GM21723 (cell line): Measurements from ENCODE around the gene RNLS.
"Not testable (repeated sequence)": the region's sequence is repeated elsewhere in the genome, so short reads cannot be mapped to it uniquely, and the experiment has no call there.

Experiments
- ATAC-seq: cut with Tn5 transposase; IDR thresholded peaks from one replicate; pipeline ENCODE4 v1.9.1; 2021; ENCODE audit warnings: mild to moderate bottlenecking, moderate library complexity; ENCODE audit not compliant: unreplicated experiment

Gene RNLS

DNA sequence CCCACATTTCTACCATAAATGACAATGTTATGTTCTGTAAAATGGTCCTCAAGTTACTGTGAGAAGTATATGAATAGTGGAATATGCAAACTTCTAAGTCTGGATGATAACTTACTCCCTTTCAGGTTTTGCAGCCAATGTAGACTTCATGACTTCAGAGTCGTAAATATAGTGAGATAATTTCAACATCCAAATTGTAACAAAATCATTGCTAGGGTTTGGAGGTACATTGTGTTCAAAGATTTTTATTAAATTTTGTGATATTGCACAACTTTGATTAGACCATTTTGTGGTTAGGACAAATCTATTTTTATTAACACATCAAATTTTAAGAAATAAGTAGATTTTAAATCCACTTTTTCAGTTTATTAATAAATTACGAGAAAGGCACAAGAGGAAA is 270.3 kb downstream of the RNLS start:
- ATAC-seq: no peak

DNA sequence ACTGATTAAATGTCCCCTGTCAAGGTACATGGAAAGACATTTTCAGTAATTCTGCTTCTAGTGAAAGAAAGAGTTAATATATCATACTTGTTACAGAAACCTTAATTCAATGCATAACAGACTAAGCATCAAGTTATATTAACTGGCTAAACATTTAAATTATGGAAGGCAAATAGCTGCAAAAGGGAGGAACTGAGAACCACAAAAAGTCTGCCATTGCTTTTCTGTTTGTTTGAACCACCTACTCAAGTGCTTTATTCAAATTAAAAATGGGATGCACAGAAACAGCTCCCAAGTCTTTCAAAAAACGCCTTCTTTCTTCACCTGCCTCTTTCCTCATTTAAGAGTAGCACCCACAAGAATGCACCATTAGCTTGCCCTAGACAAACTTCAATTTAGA is 271.9 kb downstream of the RNLS start:
- no peak for ATAC-seq

DNA sequence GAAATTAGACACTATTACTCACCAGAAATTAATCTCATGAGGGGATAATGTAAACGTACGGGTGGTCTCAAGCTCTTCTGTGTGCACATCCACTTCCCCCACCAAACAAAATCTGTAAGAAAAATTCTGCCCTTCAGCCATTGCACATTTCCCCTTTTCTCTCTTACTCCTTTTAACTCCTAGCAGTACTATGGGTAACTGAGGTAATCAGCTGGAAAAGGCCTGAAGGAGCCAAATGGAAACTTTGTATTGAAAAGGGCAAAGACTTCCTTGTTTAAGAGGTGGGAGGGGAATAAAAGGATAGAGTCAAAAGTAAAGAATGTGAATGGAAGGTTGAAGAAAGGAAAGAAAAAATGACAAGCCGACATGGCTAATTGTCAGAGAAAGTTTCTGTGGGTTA is 273.8 kb downstream of the RNLS start:
- no peak for ATAC-seq

DNA sequence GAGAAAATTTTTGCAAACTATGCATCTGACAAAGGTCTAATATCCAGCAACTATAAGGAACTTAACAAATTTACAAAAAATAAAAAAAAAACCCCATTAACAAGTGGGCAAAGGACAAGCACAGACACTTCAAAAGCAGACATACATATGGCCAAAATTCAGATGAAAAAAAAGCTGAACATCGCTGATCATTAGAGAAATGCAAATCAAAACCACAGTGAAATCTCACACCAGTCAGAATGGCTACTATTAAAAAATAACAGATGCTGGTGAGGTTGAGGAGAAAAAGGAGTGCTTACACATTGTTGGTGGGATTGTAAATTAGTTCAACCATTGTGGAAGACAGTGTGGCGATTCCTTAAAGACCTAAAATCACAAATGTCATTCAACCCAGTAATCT is 274.8 kb downstream of the RNLS start:
- ATAC-seq: not testable (repeated sequence)

DNA sequence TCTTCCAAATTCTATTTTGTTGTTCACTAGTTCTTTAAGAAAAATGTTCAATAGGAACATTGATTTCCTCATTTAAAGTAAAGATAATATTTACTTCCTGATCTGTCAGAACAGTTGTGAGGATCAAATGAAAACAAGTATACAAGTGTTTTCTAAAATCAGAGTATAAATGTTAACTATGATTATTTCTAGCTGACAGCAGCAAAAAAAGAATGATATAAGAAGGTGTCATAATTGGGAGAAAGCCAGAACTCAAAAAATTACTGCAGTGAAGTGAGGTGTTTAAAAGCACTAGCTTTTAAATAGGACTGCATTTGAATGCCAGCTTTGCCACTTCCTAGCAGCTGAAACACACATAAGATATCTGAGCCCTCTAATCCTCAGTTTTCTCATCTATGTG is 283.3 kb downstream of the RNLS start:
- no peak for ATAC-seq

DNA sequence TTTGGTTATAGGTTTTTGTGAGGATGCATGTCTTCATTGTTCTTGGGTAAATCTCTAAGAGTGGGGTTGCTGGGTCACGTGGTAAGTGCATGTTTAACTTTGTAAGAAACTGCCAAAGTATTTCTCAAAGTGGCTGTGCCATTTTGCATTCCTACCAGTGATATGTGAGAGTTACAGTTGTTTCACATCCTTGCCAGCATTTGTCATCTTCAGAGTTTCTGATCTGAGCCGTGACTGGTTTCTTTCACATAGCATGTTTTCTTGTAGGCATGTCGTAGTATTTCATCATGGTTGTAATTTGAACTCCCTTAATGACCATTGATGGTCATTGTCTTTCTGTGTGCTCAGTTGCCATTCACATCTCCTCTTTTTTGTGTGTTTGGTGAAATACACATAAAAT is 286.0 kb downstream of the RNLS start:
- no peak for ATAC-seq

DNA sequence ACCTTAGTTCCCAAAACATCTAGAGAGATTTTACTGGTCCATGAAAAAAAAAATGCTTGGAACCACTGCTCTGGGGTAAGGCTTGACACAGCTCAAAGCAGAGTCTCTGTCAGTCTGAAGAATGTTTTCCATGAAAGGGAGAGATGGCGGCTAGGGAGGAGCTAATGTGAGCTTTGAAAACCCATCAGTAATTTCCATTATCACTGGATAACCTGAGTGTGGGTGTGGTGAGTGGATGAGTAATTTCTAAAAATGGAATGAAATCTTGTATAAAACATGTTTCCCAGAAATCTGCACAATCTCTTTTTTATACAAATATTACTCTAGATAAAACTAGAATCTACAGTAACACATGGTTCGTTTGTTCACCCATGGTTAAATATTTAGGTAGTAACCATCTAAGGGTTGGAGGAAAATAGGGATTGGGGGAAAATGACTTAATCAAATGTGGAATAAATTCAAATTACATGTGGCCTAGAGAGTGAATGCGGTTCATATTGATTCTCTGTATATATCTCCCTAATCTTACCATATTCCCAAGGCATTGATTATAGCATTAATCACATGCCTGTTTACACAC is 289.4 kb downstream of the RNLS start:
- no peak for ATAC-seq

DNA sequence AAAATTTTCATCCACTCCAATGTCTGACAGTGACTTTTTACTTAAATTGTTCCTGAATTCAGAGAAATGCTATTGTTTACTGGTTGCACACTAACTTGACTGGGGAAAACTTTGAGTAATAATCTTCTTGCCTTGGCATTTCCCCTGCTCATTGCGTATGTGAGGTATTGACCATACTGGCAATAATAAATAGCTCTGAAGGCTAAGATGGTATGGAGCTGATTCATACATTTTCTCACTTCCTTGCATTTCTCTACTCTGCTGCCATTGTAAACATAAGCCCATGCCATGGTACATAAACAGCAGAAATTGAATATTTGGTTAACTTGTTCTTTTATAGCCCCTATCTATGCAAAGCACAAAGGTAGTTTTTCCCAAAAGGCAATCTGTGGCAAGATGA is 290.0 kb downstream of the RNLS start:
- ATAC-seq: no peak

DNA sequence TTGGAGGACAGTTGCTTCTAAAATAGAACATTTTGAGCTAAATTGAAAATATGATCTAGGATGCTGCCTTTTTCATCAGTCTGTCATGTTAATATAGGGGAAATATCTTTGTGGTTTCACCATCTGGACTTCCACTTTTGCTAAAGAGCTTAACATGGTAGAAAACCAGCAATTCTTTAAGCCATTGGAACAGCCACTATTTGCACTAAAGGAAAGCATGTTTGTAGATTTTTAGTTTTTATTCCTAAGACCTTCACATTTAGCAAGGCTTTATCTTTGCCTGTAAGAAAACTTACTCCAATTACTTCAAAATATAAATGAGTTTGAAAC is 291.0 kb downstream of the RNLS start:
- no peak for ATAC-seq

DNA sequence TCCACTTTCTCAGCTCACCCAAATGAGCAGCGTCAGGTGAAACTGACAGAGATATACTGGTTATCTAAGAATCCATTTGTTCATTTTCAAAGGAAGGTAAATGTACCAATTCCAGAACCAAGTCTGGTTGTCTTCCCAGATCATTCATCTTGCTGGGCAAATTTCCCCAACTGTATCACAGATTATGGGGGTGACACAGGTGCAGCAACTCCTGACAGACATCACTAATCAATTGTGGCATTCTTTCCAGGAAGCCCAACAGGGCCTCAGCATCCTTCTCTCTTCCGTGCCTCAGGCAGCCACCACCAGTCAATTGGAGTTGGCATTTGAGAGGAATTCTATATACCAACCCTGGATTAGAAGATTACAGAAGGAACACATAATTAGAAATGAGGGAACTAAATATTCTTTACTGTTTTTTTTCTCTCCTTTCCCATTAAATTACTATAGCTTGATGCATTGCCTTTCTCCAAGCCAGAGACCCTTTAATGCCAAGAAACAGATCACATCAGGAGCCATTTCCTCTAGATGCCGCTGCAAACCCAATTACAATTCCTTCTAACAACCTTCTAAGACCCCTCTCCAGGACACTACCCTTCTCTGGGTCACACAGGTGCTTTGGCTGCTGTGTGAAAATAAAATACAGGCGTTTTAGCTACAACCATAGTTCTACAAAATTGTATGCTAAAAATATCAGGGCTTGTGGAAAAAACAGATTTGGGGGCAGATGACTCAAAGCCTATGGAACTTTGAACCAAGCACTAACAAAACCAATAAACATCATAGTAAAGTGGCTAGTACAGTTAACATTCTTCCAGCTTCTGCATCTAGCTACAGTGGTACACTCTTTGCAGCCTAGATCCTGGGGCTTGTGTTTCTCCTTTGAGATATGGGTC is 291.6 kb downstream of the RNLS start:
- ATAC-seq: no peak

DNA sequence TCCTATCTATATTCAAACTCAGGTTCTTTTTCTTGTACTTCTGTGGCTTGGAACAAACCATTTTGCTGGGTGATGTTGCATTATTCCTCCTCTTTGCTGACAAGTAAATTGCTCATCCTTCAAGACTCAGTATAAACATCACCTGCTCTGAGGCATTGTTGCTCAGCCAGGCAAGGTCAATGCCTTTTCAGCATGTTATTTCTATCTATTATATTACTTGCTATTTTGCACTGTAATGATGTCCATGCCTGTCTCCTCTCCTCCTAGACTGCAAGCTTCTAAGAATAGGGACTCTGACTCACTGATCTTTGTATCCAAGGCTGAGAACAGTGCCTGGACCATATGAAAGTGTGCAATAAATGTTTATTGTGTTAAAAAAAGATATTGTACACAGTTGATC is 293.8 kb downstream of the RNLS start:
- ATAC-seq: no peak

DNA sequence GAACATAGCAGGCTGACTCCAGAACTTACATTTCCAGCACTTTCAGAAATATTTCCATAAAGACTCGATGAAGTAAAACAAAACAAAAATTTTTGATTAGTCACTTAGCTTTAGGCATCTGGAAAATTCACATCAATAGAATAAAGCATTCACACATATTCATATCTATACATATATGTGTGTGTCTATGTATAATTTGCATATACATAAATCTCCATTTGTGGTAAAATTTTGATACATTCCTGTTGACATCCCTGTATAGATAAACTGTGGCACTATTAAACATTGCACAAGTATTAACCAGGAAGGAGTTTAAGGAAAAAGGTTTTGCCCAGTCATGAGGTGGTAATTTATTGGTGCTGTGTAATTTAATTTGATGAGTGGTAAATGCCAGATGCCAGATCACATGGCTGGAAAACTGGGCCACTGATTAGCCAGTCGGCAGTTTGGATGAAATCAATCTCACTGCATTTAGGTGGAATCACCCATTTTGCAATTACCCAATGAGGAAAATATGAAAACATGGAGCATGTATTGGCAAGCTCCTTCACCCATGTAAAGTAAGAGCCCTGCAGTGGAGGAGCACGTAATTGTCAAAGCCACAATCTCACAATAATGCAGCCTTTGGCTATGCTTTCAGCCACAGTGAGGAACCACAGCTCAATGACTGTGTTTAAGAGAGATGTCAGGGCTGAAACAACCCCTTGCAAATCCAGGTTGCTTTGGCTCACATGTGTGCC is 294.6 kb downstream of the RNLS start:
- ATAC-seq: peak; percentile 74

DNA sequence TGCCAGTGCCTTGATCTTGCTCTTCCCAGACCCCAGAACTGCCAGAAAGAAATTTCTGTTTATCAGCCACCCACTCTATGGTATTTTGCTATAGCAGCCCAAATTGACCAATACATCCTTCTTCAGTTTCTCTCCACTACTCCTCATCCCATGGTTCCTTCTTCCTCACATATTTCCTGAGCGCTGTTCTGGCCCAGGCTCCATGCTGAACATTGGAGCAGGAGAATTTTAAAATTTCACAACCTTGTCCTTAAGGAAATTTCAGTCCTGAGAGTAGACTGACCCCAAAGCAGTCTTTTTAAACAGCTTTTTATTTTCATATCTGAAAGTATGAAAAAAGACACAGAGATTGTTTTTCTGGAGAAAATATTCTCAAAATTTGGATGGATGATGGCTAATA is 297.1 kb downstream of the RNLS start:
- ATAC-seq: no peak

DNA sequence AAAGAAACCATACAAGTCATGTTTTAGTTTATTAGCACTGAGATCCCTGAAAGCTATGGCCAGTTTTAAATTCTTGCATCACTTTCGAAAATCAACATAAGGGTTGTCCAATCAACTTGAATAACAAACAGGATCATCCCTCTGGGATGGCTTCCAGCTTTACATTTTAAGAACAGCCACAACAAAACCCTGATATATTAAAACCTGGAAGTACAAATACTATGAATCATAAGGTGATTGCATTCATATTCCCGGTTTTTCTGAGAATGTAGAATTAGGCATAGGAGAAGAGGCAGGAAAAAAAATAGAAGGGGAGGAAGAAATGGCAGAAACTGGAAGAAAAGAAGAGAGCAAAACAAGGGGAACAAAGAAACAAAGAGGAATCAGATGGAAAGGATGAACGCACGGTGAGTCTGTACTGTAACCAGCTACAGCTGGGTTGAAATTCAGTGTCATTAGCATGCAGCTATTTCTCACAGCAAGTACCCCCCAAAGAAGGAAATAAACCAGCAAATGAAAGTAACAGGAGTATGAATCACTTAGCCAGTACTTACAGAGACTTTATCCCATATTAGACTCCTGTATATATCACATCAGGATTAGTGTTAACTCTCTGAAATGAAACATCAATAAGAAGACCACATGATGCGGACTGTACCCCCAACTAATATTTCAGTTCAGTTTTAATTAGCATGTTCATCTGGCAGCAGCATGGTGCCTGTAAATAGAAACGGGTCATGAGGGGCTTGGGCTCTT is 301.3 kb downstream of the RNLS start:
- no peak for ATAC-seq

DNA sequence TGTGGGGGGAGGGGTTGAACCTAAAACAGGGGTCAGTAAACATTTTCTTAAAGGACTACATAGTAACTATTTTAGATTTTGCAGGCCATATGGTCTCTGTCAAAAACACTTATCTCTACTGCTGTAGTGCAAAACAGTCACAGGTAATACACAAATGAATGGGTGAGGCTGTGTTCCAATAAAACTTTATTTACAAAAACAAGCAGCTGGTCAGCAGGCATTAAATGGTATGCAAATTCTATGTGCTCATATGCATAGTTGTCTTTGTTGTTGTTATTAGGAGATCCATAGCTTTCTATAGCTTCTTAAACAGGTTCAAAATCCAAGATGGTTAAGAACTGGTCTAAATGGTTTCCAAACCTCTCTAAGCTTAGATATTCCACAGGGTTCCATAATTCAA is 302.6 kb downstream of the RNLS start:
- no peak for ATAC-seq

DNA sequence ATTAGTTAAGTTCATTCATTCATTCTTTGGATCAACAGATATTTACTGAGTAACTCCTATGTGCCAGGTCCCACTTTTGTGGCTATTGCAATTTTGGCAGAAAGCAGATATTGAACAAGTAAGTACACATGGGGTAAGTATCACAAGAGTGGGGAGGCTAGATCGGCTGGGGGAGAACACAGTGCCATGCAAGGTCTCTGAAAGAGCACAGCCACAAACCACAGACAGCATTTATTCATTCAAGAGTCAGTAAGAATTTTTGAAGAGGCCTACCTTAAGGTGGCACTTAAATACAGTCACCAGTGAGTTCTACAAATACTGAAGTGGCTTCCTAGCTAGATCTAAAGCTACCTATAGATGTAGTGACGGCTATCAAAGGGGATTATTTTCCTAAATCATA is 304.2 kb downstream of the RNLS start:
- no peak for ATAC-seq

DNA sequence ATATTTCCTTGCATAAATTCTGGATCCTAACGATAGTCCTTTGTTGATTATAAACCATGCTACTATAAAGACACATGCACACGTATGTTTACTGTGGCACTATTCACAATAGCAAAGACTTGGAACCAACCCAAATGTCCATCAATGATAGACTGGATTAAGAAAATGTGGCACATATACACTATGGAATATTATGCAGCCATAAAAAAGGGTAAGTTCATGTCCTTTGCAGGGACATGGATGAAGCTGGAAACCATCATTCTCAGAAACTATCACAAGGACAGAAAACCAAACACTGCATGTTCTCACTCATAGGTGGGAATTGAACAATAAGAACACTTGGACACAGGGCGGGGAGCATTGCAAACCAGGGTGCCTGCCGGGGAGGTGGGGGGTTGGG is 306.2 kb downstream of the RNLS start:
- ATAC-seq: not testable (repeated sequence)

DNA sequence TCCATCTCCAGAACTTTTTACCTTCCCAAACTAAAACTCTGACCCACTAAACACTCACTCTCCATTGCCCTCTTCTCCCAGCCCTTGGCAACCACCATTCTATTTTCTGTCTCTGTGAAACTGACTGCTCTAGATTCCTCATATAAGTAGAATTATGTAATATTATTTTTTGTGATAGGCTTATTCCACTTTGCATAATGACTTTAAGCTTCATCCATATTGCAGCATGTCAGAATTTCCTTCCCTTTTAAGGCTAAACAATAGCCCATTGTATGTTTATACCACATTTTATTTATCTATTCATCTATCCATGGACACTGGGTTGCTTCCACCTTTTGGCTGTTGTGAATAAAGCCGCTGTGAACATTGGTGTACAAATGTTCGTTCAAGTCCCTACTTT is 308.8 kb downstream of the RNLS start:
- ATAC-seq: no peak

DNA sequence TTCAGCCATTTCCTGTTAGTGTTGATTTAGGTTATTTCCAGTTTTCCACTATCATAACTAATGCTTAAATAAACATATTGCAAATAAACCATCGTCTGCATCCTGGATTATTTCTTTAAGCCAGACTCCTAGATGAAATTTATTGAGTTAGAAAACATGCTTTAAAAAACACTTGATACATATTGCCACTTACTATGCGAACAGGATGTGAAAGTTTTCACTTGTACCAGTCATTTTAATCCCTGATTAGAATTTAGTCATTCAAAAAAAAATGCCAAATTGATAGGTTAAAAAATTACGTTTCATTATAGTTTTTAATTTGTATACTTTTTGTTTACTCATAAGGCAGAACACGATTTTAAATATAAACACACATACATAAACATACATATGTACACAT is 309.6 kb downstream of the RNLS start:
- no peak for ATAC-seq

DNA sequence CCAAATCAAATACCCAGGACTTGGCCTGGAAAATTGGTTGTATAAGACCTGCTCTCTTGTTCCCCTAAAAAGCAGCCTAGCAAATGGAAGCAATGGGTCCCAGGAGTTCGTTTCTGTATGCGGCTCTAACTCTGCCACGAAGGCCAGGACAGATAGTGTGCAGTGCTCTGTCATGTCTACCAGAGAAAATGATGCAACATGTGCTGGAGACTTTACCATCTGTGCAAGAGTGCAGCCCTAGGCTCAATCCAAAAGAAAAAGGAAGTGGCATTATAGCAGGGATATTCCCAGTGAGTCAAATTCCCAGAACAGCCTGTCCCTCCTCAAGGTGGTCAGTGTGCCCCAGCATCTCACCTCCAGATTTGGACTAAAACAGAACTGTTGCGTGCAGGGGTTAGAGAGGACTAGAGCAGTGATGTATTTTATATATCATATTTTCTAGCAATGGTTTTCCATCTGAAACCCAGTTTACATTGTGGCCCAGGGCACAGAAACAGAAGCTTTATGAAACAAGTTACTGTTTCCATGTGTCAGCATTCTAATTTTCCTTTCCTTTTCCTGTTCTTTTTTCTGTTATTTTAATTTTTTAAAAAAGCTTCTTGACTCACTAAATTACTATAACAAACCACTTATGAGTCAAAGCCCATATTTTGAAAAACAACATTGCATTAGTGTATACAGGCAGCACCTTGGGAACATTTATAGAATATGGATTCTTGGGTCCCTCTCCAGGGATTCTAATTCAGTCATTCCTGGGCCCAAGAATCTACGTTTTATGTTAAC is 311.2 kb downstream of the RNLS start:
- ATAC-seq: peak; percentile 36
